Retinal pigment epithelial cell (primary cell): ENCODE measurements around the gene ARHGAP18.
A peak's percentile ranks its signal among the peaks of the same experiment; 100 is the strongest.

Source experiments
- DNase-seq: peaks from one replicate; pipeline ENCODE4 v3.0.0-alpha.2; 2010; ENCODE audit warnings: low read depth
- H3K4me3 ChIP-seq: 2 replicates; pipeline ENCODE4 v1.5.1; 2011; ENCODE audit warnings: mild to moderate bottlenecking, low read length, control low read depth, moderate library complexity
- CTCF ChIP-seq: conservative IDR thresholded peaks from 2 replicates; pipeline ENCODE4 v1.5.1; 2011; ENCODE audit warnings: low read depth, low read length, control low read depth, inconsistent platforms

The ARHGAP18 gene

GRCh38 chr6:129684903-129685661 is 24.9 kb downstream of the ARHGAP18 start:
- TF ChIP-seq CTCF, result no peak
- no peak overlapping the region for H3K4me3 ChIP-seq
- no peak for DNase-seq

- DNase-seq, result no peak
- TF ChIP-seq CTCF, result no peak
- no peak overlapping the region for H3K4me3 ChIP-seq
These were observed 25.6 kb downstream of the ARHGAP18 start for GRCh38 chr6:129684323-129684884.

- no peak for TF ChIP-seq CTCF
- DNase-seq, result peak; percentile 96
- no peak overlapping the region for H3K4me3 ChIP-seq
These were observed 26.2 kb downstream of the ARHGAP18 start for GRCh38 chr6:129683601-129684322.

- H3K4me3 ChIP-seq, result no peak overlapping the region
- no peak for DNase-seq
- no peak for TF ChIP-seq CTCF
These were observed 28.1 kb downstream of the ARHGAP18 start for GRCh38 chr6:129681913-129682205.

GRCh38 chr6:129680633-129681032 is 29.3 kb downstream of the ARHGAP18 start:
- no peak for DNase-seq
- TF ChIP-seq CTCF, result no peak
- H3K4me3 ChIP-seq, result no peak overlapping the region

- no peak for TF ChIP-seq CTCF
- H3K4me3 ChIP-seq, result no peak overlapping the region
- DNase-seq, result no peak
These were observed 30.2 kb downstream of the ARHGAP18 start for GRCh38 chr6:129679758-129680157.
